AG10803 (cell line): ENCODE data around the gene SIM1.

Experiments
- DNase-seq: peaks from one replicate; pipeline ENCODE4 v3.0.0; 2010; ENCODE audit warnings: low read depth
- H3K4me3 ChIP-seq: 2 replicates; pipeline ENCODE4 v1.5.1; 2011; ENCODE audit warnings: mild to moderate bottlenecking, low read length, control low read depth
- CTCF ChIP-seq: conservative IDR thresholded peaks from 2 replicates; pipeline ENCODE4 v1.5.1; 2011; ENCODE audit warnings: mild to moderate bottlenecking, low read length, control low read depth, inconsistent platforms

The SIM1 gene

GRCh38 chr6:100447900-100448748 is 16.6 kb downstream of the SIM1 start:
- H3K4me3 ChIP-seq = no peak overlapping the region
- no peak for TF ChIP-seq CTCF
- no peak for DNase-seq

GRCh38 chr6:100447081-100447899 is 17.4 kb downstream of the SIM1 start:
- no peak for TF ChIP-seq CTCF

GRCh38 chr6:100446115-100447080 is 18.3 kb downstream of the SIM1 start:
- TF ChIP-seq CTCF = no peak
- DNase-seq = no peak
- H3K4me3 ChIP-seq = no peak overlapping the region

More at GRCh38 chr6:100447081-100447899, 17.4 kb downstream of the SIM1 start:
- no peak for DNase-seq
- no peak overlapping the region for H3K4me3 ChIP-seq

DNA sequence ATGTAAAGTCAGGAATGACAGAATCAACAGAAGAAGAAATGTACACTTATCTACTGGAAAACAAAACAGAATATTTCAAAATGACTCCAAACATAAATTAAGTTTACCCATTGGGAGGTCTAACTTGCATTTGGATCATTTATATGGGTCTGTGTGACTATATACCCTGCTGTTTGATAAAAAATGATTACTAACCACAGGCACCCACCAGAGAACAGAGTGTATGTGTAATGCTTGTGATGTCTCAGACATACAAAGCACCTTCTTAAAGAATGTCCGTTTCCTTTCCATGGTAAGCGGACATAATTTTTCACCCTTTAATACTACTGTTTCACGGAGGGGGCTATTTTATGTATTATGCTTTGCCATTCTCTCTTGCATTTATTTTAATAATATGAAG is 19.2 kb downstream of the SIM1 start:
- no peak for TF ChIP-seq CTCF
- no peak overlapping the region for H3K4me3 ChIP-seq
- no peak for DNase-seq

DNA sequence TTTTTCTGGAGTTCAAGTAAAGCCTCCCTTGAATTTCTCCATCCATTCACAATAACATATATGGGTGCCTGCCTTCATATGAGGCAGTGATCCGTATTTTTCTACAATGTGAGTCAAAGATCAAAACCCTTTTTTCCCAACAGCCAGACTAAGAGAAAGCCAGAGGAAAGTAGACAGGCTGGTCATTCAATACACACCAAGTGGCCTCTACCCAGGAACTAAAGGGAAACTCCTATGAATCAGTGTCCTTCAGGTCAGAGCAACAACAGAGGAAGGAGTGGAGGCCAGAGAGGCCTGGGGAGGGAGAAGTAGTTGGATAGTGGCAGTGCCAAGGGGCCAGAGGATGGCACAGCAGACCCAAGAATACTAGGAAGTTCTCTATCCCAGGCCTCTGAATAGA is 23.8 kb downstream of the SIM1 start:
- no peak for TF ChIP-seq CTCF
- DNase-seq = no peak
- no peak overlapping the region for H3K4me3 ChIP-seq

- no peak overlapping the region for H3K4me3 ChIP-seq
- no peak for TF ChIP-seq CTCF
- DNase-seq = peak; percentile 56
Measured at GRCh38 chr6:100435299-100435698, 29.4 kb downstream of the SIM1 start.
